ENCODE data around the gene LGMN.
"Not testable (repeated sequence)": the region's sequence is repeated elsewhere in the genome, so short reads cannot be mapped to it uniquely, and the experiment has no call there.

Gene LGMN

GRCh38 chr14:92759679-92760523 is 11.5 kb upstream of the LGMN start:
- no peak for DNase-seq

DNA sequence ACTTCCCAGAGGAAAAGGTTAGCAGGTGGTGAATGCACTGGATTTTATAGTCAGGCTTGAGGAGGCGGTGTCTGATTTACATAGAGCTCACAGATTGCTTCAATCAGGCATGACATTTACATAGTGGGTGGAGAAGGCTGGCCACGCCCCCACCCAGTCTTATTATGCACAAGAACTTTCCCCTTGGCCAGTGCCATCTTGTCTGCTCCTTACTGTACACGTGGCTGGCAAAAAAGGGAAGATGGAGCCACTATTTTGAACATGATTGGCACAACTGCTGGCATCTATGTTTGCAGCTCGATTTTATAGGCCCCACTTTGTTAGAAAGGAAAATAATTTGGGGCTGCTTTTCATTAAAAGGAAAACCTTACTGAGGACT is 10.9 kb upstream of the LGMN start:
- no peak for DNase-seq

DNA sequence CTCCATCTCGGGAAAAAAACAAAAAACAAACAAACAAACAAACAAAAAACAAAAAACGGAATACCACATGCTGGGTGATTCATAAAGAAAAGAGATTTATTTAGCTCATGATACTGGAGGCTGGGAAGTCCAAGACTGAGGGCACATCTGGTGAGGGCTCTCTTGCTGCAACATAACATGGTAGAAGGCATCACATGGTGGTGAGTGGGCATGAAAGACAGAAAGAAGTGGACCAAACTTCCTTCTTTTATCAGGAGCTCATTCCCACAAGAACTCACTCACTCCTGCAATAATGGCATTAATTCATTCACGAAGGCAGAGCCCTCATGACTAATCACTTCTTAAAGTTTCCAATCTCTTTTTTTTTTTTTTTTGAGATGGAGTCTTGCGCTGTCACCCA is 8.0 kb upstream of the LGMN start:
- no peak for DNase-seq

DNA sequence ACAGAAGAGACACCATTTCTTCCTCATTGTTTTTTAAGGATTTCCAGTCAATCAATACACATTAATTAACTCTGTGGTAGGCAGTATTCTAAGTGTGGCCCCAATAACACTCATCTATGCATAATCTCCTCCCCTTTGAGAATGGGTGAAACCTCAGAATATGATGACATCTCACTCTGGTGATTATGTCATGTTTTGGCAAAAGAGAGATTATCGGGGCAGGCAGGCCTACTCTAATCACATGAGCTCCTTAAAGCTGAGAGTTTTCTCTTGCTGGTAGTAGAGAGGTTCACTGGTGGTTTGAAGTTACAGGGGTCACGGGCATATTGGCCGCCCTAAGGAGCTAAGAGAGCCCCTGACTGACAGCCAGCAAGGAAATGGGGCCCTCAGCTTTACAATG is 7.1 kb upstream of the LGMN start:
- DNase-seq: no peak

- no peak for DNase-seq
These were observed 6.5 kb upstream of the LGMN start for GRCh38 chr14:92754966-92755365.

- DNase-seq: no peak
These were observed 4.8 kb upstream of the LGMN start for GRCh38 chr14:92753250-92753649.

- no peak for DNase-seq
These were observed 3.4 kb upstream of the LGMN start for GRCh38 chr14:92751819-92752218.

DNA sequence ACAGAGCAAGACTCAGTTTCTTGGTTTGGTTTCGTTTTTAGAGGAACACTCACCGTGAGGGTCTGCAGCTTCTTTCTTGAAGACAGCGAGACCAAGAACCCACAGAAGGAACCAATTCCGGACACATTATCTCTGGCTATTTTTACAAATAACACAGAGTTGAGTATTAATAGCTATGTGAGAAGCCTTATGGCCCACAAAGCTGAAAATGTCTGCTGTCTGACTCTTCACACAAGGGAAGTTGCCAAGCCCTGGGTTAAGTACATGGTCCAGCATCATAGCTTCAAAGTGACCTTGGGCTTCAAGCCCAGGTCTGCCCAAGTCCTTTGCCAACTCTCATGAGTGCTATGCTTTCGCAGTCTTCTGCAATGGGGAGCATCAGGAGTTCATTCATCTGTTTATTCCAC is 2.6 kb upstream of the LGMN start:
- no peak for DNase-seq

DNA sequence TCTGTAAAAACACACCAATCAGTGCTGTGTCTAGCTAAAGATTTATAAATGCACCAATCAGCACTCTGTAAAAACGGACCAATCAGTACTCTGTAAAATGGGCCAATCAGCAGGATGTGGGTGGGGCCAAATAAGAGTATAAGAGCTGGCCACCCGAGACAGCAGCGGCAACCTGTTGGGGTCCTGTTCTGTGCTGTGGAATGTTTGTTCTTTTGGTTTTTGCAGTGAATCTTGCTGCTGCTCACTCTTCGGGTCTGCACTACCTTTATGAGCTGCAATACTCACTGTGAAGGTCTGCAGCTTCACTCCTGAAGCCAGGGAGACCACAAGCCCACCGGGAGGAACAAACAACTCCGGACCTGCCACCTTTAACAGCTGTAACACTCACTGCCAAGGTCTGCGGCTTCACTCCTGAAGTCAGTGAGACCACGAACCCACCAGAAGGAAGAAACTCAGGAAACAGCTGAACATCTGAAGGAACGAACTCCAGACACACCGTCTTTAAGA is 1.8 kb upstream of the LGMN start:
- not testable (repeated sequence) for DNase-seq

- no peak for DNase-seq
These were observed 647 bp downstream of the LGMN start for GRCh38 chr14:92747701-92748258.

DNA sequence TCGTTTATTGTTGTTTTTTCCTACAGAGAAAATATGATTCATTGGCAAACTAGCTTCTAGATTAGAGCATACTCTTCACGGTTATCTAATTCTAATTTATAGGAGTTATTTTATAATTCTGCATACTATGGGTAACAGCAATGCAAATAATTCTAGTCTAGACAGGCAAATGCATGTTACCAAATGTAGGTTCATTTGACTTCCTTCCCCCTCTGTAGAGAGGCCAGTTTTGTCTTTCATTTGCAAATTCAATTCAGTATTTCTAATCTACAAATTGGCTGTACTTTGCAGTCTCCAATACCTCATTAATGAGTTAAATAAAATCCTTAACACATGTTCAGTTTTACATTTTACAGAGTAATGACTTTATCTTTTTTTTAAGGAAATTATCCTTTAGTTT is 4.2 kb downstream of the LGMN start:
- DNase-seq: no peak

GRCh38 chr14:92740440-92740839 is 8.0 kb downstream of the LGMN start:
- DNase-seq: no peak

- DNase-seq: no peak
These were observed 10.7 kb downstream of the LGMN start for GRCh38 chr14:92737619-92738188.

DNA sequence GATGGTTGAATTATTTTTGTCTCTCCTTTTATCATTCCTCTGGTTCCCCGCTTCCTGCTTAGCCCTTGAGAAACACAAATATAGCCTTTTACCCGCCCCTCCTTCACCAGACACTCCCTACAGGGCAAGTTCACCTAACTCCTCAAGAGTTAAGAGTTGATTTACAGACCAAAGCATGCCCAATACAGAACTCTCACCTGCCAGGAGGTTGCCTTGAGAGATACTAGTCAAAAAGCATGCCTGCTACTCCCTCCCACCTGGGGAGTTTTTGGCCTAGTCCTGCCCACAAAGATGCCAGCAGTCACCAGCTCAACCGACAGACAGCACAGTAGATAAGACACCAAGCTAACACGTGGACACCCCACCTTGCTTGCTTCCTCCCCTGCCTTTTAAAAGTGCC is 11.2 kb downstream of the LGMN start:
- no peak for DNase-seq

- DNase-seq: no peak
These were observed 13.1 kb downstream of the LGMN start for GRCh38 chr14:92735344-92735743.

- DNase-seq: no peak
These were observed 13.8 kb downstream of the LGMN start for GRCh38 chr14:92734618-92735017.

- no peak for DNase-seq
These were observed 15.4 kb downstream of the LGMN start for GRCh38 chr14:92733007-92733406.

DNA sequence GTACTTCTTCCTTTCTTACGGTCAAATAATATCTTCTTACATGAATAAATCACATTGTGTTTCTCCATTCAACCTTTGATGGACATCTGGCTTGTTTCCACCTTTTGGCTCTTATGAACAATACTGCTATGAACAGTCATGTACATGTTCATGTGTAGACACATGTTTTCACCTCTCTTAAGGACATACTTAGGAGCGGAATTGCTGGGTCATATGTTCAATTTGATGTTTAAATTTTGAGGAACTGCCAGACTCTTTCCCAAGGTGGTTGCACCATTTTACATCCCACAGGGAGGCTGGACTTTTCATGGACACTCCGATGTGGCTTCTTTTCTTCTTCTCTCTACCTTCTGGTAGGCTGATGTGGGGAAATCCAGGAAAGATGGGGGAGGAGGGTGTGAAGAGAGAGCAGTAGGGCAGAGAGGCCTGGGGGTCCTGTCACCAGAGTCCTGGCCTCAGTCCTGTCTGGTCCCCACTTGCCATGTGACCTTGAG is 16.8 kb downstream of the LGMN start:
- DNase-seq: no peak

- peak; percentile 43 for DNase-seq
These were observed 18.6 kb downstream of the LGMN start for GRCh38 chr14:92729634-92730358.

- peak; percentile 32 for DNase-seq
These were observed 19.6 kb downstream of the LGMN start for GRCh38 chr14:92728759-92729364.

- DNase-seq: no peak
These were observed 21.5 kb downstream of the LGMN start for GRCh38 chr14:92726933-92727262.

GRCh38 chr14:92726135-92726932 is 22.1 kb downstream of the LGMN start:
- DNase-seq: peak; percentile 63
